HG02840 (cell line): ENCODE data around the gene RNF121.
A peak's percentile ranks its signal among the peaks of the same experiment; 100 is the strongest.

ENCODE experiments used
- ATAC-seq: cut with Tn5 transposase; IDR thresholded peaks from one replicate; pipeline ENCODE4 v1.9.1; 2021; ENCODE audit warnings: mild to moderate bottlenecking, moderate library complexity, moderate number of reproducible peaks; ENCODE audit not compliant: unreplicated experiment, low FRiP score

RNF121 gene

DNA sequence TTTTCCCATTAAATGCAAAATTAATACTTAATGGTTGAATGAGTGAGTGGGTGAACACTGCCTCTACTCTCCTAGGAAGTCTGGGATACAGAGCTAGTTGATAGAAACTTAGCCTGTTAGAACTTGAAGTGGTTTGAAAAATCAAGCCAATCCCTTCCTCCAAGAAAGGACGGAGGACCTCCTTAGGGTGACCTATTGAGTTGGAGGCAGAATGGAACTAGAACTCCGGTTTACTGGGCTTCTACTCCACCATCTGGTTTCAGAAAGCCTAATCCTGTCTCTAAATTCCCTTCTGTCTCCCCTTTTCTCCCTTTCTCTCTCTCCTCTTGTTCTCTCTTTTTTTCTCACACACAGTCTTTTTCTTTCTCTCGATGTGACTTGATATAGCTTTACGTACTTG is 50.2 kb downstream of the RNF121 start:
- no peak for ATAC-seq

- no peak for ATAC-seq
Measured at GRCh38 chr11:71979602-71980001, 50.8 kb downstream of the RNF121 start.

- no peak for ATAC-seq
Measured at GRCh38 chr11:71986131-71986530, 57.3 kb downstream of the RNF121 start.

DNA sequence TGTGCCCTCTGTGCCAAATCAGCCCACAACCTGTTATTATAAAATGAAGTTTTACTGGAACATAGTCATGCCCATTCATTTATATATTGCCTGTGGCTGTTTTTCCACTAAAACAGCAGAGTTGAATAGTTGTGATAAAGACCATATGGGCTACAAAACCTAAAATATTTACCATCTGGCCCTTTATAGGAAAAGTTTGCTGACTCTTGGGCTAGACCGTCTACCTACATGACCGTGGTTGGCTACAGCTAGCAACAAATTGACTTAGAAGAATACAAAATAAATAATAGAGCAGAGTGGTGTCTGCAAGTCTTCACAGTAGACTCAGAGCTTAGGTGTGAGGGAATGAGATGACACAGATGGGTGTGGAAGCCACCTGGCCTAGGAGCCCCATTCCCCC is 58.7 kb downstream of the RNF121 start:
- no peak for ATAC-seq

GRCh38 chr11:71988050-71988449 is 59.2 kb downstream of the RNF121 start:
- no peak for ATAC-seq

DNA sequence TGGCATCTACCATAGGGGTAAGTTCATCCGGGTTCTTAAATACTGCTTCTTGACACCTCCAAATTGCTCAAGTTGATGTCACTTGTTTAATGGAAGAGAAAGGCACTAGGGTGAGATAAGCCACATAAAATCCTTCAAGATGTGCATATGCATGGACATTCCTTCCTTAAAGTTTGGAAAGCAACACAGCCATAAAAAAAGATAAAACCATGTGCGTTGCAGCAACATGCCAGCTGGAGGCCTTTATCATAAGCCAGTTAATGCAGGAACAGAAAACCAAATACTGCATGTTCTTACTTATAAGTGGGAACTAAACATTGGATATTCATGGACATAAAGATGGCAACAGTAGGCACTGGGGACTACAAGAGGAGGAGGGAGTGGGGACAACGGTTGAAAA is 61.9 kb downstream of the RNF121 start:
- ATAC-seq = no peak

- ATAC-seq = peak; percentile 52
Measured at GRCh38 chr11:71991494-71991893, 62.6 kb downstream of the RNF121 start.

GRCh38 chr11:71992136-71992730 is 63.4 kb downstream of the RNF121 start:
- ATAC-seq = no peak

GRCh38 chr11:71994786-71995185 is 65.9 kb downstream of the RNF121 start:
- no peak for ATAC-seq

GRCh38 chr11:71995726-71996291 is 67.0 kb downstream of the RNF121 start:
- ATAC-seq = no peak

DNA sequence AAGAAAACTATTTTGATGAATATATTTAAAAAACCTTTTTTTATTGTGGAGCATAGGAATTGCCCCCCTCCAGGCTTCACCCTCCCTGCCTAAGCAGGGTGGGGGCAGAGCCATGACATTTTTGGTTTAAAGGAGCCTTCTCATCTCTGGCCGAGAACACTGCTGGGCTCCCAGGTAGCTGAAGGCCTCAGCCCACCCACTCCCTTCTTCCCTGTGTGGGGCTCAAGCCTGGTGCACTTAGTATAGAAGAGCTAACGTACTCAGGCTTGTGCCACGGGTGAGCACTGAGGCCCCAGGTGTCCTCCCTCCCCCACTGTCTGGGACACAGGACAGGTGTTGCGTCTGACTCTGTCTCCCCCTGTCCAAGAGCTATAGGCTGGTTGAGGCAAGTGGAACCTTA is 67.7 kb downstream of the RNF121 start:
- no peak for ATAC-seq

- no peak for ATAC-seq
Measured at GRCh38 chr11:71996946-71997345, 68.1 kb downstream of the RNF121 start.

DNA sequence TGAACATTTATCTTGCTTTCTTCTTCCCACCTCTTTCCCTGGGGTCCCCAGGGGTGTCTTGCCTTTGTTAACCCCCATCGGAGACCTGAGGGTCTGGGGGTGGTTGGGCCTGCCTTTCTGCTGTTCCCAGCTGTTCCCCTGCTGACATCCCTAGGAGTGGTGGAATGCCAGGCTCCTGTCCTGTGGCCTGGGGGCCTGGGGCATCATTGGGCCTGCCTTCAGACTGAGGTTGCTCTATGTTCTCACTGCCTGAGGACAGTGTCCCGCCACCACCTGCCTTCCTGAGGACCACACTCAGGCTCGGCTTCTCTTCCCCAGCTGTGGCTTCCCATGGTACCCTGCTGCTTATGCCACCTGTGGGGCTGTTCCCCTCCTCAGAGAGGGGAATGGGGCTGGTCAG is 68.7 kb downstream of the RNF121 start:
- no peak for ATAC-seq

DNA sequence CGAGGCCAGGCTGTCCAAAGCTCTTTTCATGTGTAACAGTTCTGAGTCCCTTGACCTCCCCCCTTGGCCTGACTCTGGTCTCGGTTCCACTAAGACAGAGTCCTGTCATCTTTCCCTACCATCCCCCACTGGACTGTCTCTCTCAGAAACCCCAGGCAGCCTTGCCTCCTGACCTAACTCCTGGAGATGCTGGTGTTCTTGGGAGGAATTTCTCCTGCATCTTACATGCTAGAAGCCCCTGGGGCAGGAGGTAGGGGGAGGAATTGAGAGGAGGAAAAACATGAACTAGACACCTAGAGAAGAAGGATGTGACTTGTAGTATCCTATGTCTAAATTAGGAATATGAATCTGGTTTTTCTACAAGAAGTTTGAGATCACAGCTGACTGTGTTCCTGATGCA is 69.2 kb downstream of the RNF121 start:
- no peak for ATAC-seq

GRCh38 chr11:71998649-71999310 is 69.9 kb downstream of the RNF121 start, which contains the start of gene IL18BP:
Gene IL18BP, plus strand, starts transcription at chr11:71998909. Its CDS starts 1,076 bp downstream, at chr11:71999985.
- no peak for ATAC-seq

GRCh38 chr11:71999362-71999761 is 70.5 kb downstream of the RNF121 start:
- ATAC-seq = no peak

- no peak for ATAC-seq
Measured at GRCh38 chr11:71999798-72000197, 71.0 kb downstream of the RNF121 start.

DNA sequence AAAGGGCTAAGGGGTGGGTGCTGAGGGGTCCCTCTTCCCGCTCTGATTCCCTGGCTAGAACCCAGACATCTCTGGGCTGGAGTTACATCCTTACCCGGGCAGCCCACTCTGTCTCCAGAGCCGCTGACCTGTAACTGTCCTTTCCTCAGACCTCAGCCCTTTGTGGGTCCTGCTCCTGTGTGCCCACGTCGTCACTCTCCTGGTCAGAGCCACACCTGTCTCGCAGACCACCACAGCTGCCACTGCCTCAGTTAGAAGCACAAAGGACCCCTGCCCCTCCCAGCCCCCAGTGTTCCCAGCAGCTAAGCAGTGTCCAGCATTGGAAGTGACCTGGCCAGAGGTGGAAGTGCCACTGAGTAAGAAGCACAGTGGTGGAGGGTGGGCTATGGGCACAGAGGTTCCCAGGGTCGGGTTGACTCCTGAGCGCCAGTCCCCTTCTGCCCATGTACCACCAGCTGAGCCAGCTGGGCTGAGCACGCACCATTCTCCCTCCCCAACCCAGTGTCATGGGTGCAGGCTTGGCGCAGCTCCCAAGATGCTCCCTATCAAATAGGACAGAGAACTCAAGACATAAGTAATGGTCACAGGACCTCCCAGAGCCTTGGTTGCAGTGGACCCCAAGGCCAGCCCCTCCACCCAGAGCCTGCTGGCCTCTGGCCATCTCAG is 71.5 kb downstream of the RNF121 start:
- no peak for ATAC-seq

- no peak for ATAC-seq
Measured at GRCh38 chr11:72001285-72001684, 72.4 kb downstream of the RNF121 start.

GRCh38 chr11:72001834-72002591 is 73.2 kb downstream of the RNF121 start:
- ATAC-seq = no peak
